ENCODE results near the gene TNN.
"Not testable (repeated sequence)": the region's sequence is repeated elsewhere in the genome, so short reads cannot be mapped to it uniquely, and the experiment has no call there.

TNN gene, protein sequence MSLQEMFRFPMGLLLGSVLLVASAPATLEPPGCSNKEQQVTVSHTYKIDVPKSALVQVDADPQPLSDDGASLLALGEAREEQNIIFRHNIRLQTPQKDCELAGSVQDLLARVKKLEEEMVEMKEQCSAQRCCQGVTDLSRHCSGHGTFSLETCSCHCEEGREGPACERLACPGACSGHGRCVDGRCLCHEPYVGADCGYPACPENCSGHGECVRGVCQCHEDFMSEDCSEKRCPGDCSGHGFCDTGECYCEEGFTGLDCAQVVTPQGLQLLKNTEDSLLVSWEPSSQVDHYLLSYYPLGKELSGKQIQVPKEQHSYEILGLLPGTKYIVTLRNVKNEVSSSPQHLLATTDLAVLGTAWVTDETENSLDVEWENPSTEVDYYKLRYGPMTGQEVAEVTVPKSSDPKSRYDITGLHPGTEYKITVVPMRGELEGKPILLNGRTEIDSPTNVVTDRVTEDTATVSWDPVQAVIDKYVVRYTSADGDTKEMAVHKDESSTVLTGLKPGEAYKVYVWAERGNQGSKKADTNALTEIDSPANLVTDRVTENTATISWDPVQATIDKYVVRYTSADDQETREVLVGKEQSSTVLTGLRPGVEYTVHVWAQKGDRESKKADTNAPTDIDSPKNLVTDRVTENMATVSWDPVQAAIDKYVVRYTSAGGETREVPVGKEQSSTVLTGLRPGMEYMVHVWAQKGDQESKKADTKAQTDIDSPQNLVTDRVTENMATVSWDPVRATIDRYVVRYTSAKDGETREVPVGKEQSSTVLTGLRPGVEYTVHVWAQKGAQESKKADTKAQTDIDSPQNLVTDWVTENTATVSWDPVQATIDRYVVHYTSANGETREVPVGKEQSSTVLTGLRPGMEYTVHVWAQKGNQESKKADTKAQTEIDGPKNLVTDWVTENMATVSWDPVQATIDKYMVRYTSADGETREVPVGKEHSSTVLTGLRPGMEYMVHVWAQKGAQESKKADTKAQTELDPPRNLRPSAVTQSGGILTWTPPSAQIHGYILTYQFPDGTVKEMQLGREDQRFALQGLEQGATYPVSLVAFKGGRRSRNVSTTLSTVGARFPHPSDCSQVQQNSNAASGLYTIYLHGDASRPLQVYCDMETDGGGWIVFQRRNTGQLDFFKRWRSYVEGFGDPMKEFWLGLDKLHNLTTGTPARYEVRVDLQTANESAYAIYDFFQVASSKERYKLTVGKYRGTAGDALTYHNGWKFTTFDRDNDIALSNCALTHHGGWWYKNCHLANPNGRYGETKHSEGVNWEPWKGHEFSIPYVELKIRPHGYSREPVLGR (N-terminal part only)

DNA sequence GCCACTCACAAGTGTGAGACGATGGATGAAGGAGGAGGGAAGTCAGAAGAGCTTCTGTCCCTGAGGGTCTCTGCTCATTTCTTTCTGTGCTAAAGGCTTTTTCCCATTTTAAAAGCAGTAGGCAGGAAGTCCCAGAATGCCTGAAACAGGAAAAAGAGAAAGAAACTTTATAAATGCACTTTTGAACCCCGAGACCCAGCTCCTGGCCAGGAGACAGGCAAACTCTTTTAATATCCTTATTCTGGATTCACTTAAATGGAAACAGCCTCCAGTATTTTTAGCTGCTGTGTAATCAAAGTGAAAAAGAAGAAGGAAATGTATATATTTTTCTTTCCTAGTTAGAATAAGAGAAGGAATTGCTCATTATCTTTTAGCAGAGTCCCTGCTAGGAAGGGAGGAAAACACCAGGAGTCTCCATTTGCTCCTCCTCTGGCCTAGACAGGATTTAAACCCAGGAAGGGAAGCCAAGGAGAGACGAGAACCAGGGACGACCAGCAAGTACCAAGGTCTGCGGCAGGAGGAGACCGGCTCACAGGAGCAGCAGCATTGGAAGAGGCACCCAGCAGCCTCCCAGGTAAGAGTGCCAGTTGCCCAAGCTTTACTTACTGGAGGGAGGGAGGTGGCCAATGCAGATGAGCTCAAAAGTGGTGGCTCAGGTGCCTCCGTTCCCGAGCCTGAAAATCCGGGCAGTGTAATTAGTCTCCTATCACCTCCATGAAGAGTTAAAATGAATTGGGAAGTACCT is at the start of gene TNN:
Gene TNN (plus strand): TSS at position 472 of the 745 bp plus-strand sequence. CDS start 9,586 bp downstream, outside the sequence.
- DNase-seq (ENCODE audit: low spot score in 2 of 2) (no peak), ATAC-seq (ENCODE audit: low read depth) (no peak)
- Mint-ChIP-seq H3K27me3 (peaks cover 14% of the 10 kb centered on the region), H3K9me3 (no peaks in the 10 kb centered on the region), H3K4me1 (peaks cover 6% of the 10 kb centered on the region), H3K36me3 (no peaks in the 10 kb centered on the region), H3K4me3 (no peak within 1 kb of the TSS), H3K27ac (no peak within 1 kb of the TSS)

DNA sequence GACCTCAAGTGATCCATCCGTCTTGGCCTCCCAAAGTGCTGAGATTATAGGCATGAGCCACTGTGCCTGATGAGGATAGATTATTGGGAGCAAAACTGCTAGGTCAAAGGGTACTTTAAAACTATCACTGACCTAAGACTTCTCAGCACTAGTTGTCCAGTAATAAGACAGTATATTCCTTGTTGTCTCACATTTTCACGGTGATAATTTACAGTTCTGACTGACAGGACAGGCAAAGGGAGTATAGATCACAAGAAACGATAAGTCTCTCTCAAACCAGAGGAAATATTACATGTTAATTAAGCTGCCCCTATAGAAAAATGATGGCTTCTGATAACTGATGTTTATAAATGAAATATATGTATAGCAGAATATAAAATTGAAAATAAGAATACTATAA is 48.1 kb upstream of the TNN start:
- ATAC-seq (ENCODE audit: low read depth) (no peak), DNase-seq (ENCODE audit: low spot score in 2 of 2) (no peak)
- H3K27me3 Mint-ChIP-seq = no peaks in the 10 kb centered on the region
- H3K36me3 Mint-ChIP-seq = peaks cover 16% of the 10 kb centered on the region
- peaks cover 22% of the 10 kb centered on the region for H3K4me1 Mint-ChIP-seq
- H3K9me3 Mint-ChIP-seq = no peaks in the 10 kb centered on the region
- no peak overlapping the region for H3K4me3 Mint-ChIP-seq
- no peak overlapping the region for H3K27ac Mint-ChIP-seq

DNA sequence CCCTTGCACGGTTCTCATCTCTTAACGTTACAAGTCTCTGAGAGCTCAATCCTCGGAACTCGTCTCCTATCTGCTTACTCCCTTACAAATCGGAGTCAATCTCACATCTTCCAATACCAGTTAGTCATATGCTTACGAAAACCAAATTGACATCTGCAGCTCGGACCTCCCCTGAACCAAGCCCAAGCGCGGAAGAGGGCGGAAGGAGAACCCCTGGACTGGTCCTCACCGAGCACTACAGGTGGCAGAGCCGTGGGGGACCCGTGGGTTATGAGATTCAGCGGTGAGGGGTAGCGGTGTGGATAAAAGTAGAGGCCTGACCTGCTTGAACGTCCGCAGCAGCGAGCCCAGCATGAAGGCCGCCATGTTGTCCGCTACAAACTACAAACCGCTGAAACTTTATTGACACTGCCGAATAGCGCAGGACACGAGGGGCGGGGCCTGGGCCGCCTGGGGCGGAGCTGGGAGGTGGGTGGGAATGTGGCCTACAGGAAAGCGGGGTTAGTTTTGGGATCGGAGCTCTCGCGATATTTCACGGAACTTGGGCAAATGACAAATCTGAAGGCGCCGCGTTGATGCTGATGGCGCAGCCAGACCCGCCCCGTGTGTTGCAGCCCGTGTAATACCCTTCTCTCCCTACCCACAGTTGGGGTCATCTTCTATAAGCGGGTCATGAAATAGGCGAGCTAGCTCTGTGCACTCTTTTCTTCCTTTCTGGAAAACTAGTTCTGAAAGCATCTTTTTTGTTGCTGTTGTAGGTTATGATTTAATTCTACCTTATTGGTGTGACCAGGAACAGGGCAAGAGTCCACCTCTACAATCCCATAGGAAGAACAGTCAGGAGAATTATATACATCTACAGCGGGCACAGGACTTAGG is 44.4 kb upstream of the TNN start, which contains the start of gene MRPS14:
Gene MRPS14 (minus strand): TSS at position 383 of the 879 bp plus-strand sequence. CDS start 17 bp downstream, at position 366.
- Mint-ChIP-seq H3K4me3 (peak within 1 kb of the TSS; percentile 94), H3K27me3 (no peaks in the 10 kb centered on the region), H3K36me3 (peaks cover 4% of the 10 kb centered on the region)

DNA sequence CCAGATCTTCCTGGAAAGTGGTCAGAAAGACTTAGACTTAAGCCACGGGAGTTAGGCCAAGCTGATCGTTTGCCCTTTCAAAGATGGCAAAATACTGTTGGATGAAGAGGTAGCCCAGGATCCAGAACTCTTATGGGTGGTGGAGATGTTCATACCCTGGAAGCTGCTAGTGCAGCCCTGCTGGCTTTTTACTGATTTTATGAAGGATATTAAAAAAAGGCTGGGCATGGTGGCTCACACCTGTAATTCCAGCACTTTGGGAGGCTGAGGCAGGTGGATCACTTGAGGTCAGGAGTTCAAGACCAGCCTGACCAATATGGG is 43.8 kb upstream of the TNN start:
- DNase-seq (ENCODE audit: low spot score in 2 of 2); H3K27me3 Mint-ChIP-seq; H3K36me3 Mint-ChIP-seq; H3K9me3 Mint-ChIP-seq; ATAC-seq (ENCODE audit: low read depth): not testable (repeated sequence)
- H3K27ac Mint-ChIP-seq = peak overlapping the region; percentile 95
- peaks cover 20% of the 10 kb centered on the region for H3K4me1 Mint-ChIP-seq
- peak overlapping the region; percentile 94 for H3K4me3 Mint-ChIP-seq

More for the DNA sequence above, 44.4 kb upstream of the TNN start, which contains the start of gene MRPS14:
- Mint-ChIP-seq H3K9me3 (peaks cover 1% of the 10 kb centered on the region), H3K4me1 (peaks cover 20% of the 10 kb centered on the region), H3K27ac (peak within 1 kb of the TSS; percentile 95)
- peak; percentile 91 for ATAC-seq (ENCODE audit: low read depth)
- peak; percentile 93 to 96 for DNase-seq (ENCODE audit: low spot score in 2 of 2)

DNA sequence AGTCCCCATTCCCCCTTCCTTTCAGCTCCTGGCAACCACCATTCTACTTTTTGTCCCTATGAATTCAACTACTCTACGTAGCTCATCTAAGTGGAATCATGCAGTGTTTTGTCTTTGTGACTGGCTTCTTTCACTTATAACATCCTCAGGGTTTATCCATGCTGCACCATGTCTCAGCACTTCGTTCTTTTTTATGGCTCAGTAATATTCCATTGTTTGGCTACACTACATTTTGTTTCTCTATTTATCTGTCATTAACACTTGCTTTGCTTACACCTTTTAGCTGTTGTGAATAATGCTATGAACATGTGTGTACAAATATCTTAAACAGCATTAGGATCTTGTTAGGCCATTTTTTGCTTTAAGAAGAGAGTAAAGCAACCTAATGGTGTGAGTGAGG is 42.9 kb upstream of the TNN start:
- peak overlapping the region; percentile 5 for H3K4me3 Mint-ChIP-seq
- no peak for DNase-seq (ENCODE audit: low spot score in 2 of 2)

DNA sequence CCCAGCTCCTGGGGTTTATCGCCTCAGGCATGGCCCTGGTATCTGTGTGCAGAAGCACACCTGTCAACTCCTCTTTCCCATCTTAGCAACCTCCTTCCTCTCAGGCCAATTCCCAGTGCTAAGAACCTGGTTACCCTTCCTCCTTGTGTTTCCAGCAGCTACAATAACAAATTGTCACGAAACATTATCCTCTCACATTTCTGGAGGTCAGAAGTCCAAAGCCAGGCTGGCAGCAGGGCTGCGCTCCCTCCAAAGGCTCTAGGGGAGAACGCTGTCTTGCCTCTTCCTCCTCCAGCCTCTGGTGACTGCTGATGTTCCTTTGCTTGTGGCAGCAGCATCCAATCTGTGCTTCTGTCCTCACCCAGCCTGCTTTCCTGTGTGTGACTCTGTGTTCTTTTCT is 33.7 kb upstream of the TNN start:
- no peak overlapping the region for H3K4me3 Mint-ChIP-seq
- H3K9me3 Mint-ChIP-seq = no peaks in the 10 kb centered on the region
- H3K27me3 Mint-ChIP-seq = no peaks in the 10 kb centered on the region
- DNase-seq (ENCODE audit: low spot score in 2 of 2) (no peak), ATAC-seq (ENCODE audit: low read depth) (no peak)
- H3K27ac Mint-ChIP-seq = no peak overlapping the region
- peaks cover 7% of the 10 kb centered on the region for H3K4me1 Mint-ChIP-seq
- H3K36me3 Mint-ChIP-seq = no peaks in the 10 kb centered on the region

More for the DNA sequence above, 42.9 kb upstream of the TNN start:
- Mint-ChIP-seq H3K27me3 (no peaks in the 10 kb centered on the region), H3K27ac (peak overlapping the region; percentile 7), H3K36me3 (peaks cover 2% of the 10 kb centered on the region), H3K9me3 (peaks cover 1% of the 10 kb centered on the region), H3K4me1 (peaks cover 24% of the 10 kb centered on the region)
- no peak for ATAC-seq (ENCODE audit: low read depth)

DNA sequence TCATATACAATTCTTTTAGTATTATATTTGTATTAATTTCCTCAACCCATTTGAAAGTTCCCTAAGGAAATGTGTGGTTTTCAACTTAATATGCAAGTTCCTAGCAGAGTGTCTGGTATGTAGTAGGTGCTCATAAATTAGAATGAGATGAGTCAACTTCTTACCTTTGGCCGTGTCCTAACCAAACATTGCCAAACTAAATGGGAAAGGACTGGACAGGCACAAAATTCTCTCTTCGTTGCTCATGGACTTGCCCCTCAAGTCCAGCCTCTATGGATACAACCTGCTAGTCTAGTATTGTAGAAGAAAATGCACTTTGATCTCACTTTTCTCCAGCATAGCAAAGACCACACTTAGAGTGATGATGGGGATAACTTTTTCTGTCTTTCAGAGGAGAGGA is 32.9 kb upstream of the TNN start:
- no peak for ATAC-seq (ENCODE audit: low read depth)
- DNase-seq (ENCODE audit: low spot score in 2 of 2) = no peak
- Mint-ChIP-seq H3K27ac (peak overlapping the region; percentile 7), H3K36me3 (no peaks in the 10 kb centered on the region), H3K4me1 (peaks cover 2% of the 10 kb centered on the region), H3K4me3 (no peak overlapping the region), H3K9me3 (no peaks in the 10 kb centered on the region), H3K27me3 (no peaks in the 10 kb centered on the region)

DNA sequence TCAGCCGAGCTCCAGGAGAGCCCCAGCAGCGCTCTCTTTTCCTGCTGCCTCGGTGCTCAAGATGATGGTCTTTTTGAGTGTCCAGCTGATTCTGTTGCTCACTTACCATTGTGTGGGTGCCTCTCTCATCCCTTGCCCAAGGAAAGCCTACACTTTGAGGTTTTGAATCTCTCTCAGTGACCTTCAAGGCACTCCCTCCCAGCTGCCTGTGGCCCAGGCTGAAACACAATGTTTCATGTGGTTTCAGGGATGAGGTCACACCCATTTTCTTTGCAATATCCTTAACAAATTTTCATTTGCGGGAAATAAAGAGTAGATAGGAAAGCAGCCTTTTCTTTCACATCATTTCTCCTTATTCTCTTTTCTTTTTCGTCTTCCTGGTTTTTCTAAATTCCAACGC is 31.8 kb upstream of the TNN start:
- H3K4me3 Mint-ChIP-seq = no peak overlapping the region
- H3K4me1 Mint-ChIP-seq = no peaks in the 10 kb centered on the region
- no peak for DNase-seq (ENCODE audit: low spot score in 2 of 2)
- H3K27ac Mint-ChIP-seq = no peak overlapping the region
- H3K36me3 Mint-ChIP-seq = no peaks in the 10 kb centered on the region
- peaks cover 2% of the 10 kb centered on the region for H3K27me3 Mint-ChIP-seq
- no peak for ATAC-seq (ENCODE audit: low read depth)
- no peaks in the 10 kb centered on the region for H3K9me3 Mint-ChIP-seq

DNA sequence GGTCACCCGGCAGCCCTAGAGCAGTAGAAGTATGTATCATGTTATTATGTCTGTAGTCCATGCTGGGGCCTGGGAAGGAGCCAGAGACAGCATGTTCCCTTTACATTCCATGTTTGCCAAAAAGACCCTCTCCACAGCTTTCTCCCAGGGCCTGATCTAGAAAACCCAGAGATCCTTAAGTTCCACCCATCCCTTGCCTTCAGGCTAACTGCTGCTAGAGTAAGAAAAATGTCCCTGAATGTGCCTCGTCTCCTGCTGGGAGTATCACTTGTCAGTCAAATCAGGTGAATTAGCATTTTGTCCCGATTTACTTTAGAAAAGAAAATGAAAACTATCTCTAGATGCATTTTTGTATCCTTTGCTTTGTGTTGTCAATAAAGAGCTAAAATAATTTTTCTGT is 31.2 kb upstream of the TNN start:
- Mint-ChIP-seq H3K9me3 (no peaks in the 10 kb centered on the region), H3K4me1 (no peaks in the 10 kb centered on the region), H3K27ac (no peak overlapping the region), H3K4me3 (no peak overlapping the region), H3K27me3 (peaks cover 2% of the 10 kb centered on the region), H3K36me3 (no peaks in the 10 kb centered on the region)
- ATAC-seq (ENCODE audit: low read depth) (no peak), DNase-seq (ENCODE audit: low spot score in 2 of 2) (no peak)

DNA sequence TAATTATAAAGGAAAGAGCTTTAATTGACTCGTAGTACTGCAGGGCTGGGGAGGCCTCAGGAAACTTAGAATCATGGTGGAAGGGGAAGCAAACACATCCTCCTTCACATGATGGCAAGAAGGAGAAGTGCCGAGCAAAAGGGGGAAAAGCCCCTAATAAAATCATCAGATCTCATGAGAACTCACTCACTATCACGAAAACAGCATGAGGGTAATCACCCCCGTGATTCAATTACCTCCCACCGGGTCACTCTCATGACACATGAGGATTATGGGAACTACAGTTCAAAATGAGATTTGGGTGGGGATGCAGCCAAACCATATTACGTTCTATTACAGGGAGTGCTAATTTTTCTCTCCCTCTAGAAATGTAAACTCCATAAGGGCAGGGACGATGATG is 30.2 kb upstream of the TNN start:
- no peaks in the 10 kb centered on the region for H3K36me3 Mint-ChIP-seq
- H3K9me3 Mint-ChIP-seq = no peaks in the 10 kb centered on the region
- ATAC-seq (ENCODE audit: low read depth) (no peak), DNase-seq (ENCODE audit: low spot score in 2 of 2) (no peak)
- peaks cover 2% of the 10 kb centered on the region for H3K27me3 Mint-ChIP-seq
- H3K27ac Mint-ChIP-seq = no peak overlapping the region
- H3K4me3 Mint-ChIP-seq = no peak overlapping the region
- H3K4me1 Mint-ChIP-seq = no peaks in the 10 kb centered on the region

DNA sequence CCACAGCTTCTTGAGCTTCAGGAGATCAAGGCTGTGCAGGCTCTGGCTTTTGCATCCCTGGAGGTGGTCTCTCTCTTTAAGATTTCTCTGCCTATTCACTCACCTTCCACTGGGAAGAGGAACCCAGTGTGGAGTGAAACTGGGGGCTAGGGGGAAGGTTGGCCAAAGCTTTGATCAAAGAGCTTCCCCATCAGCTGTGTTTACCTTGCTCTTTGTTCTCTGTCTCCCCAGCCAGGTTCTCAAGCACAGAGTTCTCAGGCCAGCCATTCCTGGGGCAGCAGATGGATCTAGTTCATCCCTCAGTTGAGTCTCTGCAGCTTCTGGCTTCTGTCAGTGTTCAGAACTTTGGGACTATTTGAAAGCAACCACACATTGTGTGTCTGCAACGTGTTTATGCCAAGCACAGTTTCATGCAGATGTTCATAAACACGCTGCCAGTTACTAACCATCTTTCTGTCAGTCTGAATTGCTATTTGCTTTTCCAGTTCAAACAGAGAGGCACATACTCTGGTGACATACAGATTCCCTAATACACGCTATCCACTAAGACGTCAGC is 27.2 kb upstream of the TNN start:
- no peak overlapping the region for H3K4me3 Mint-ChIP-seq
- H3K36me3 Mint-ChIP-seq = no peaks in the 10 kb centered on the region
- no peak overlapping the region for H3K27ac Mint-ChIP-seq
- no peaks in the 10 kb centered on the region for H3K9me3 Mint-ChIP-seq
- peaks cover 4% of the 10 kb centered on the region for H3K27me3 Mint-ChIP-seq
- no peaks in the 10 kb centered on the region for H3K4me1 Mint-ChIP-seq
- DNase-seq (ENCODE audit: low spot score in 2 of 2) = no peak
- no peak for ATAC-seq (ENCODE audit: low read depth)

DNA sequence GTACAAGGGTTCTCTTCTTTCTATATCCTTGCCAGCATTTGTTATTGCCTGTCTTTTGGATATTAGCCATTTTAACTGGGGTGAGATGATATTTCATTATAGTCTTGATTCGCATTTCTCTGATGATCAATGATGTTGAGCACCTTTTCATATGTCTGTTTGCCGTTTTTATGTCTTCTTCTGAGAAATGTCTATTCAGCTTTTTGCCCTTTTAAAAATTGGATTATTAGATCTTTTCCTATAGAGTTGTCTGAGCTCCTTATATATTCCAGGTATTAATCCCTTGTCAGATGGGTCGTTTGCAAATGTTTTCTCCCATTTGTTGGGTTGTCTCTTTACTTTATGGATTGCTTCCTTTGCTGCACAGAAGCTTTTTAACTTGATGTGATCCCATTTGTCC is 25.0 kb upstream of the TNN start:
- Mint-ChIP-seq H3K4me1 (no peaks in the 10 kb centered on the region), H3K36me3 (no peaks in the 10 kb centered on the region), H3K4me3 (no peak overlapping the region), H3K27me3 (peaks cover 8% of the 10 kb centered on the region), H3K27ac (no peak overlapping the region), H3K9me3 (no peaks in the 10 kb centered on the region)
- DNase-seq (ENCODE audit: low spot score in 2 of 2) (no peak), ATAC-seq (ENCODE audit: low read depth) (no peak)

Measured in memory B cell (primary cell).